Breast epithelium (tissue), 3 donors: Measurements from ENCODE around the gene GNL1.

Source experiments
- CTCF ChIP-seq, 3 donors: fragments of 450-650 bp; IDR thresholded peaks; one replicate each; pipeline ENCODE4 v1.5.1; 2016 to 2017; ENCODE audit warnings: antibody characterized with exemption in 3 of 3, mild to moderate bottlenecking in 3 of 3, moderate library complexity in 3 of 3
- POLR2A ChIP-seq: fragments of 450-650 bp; IDR thresholded peaks from one replicate; pipeline ENCODE4 v1.6.1; 2016; ENCODE audit warnings: antibody characterized with exemption, mild to moderate bottlenecking, moderate library complexity
- POLR2AphosphoS5 ChIP-seq, 3 donors: sonication (generic); formaldehyde crosslinking; IDR thresholded peaks; one replicate each; pipeline ENCODE4 v1.6.1; 2017; ENCODE audit warnings: antibody characterized with exemption in 3 of 3

- no peak for TF ChIP-seq POLR2A
- no peak for TF ChIP-seq CTCF (IDR thresholded peaks at IDR 0.05)
- no peak for TF ChIP-seq POLR2AphosphoS5 (IDR thresholded peaks at IDR 0.05)
These were observed 55.6 kb downstream of the GNL1 start for GRCh38 chr6:30500421-30501355.
